Measurements from ENCODE around the gene MAN1C1. TPM values are rescaled to one million over a fixed set of nuclear protein-coding genes. Genes with fewer than 3 reads are reported as not detected.

MAN1C1 gene
- total and polyA plus RNA-seq, 2 donors (not counting 1 experiment from before 2014, with no cell fraction given) = 17.7 to 51.4 TPM

DNA sequence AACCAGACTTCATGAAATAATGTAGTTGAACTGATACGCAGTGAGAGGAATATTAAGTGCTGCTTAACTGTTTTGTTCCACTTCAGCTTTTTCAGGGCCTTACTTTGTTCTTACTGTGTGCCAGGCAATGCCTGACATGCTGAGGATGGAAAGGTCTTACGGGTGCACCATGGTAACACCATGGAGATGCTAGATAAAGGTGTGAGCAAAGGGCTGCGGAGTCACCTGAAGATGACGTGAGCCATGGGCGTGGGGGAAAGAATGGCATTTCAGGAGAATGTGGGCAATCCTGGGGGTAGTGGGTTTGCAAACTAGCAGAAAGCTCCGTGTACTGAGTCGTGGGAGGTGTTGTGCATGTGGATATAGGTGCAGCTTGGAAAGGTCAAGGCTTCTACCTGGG is 27.3 kb downstream of the MAN1C1 start:
- Histone ChIP-seq H4K20me1 (ENCODE audit: control insufficient read depth, extremely low read depth, insufficient read depth, low read length) (no peaks in the 10 kb centered on the region), H3K4me1 (ENCODE audit: control insufficient read depth, extremely low read depth, insufficient read depth, low read length) (peaks cover 5% of the 10 kb centered on the region), H3K9me3 (ENCODE audit: control insufficient read depth, insufficient read depth, low read depth, low read length) (no peaks in the 10 kb centered on the region), H3K9ac (ENCODE audit: insufficient read depth, low read length) (no peak overlapping the region), H3K4me3 (replicated peaks in 1 of 4; ENCODE audit: control extremely low read depth in 1 of 4, insufficient read depth in 1 of 4, low read depth in 3 of 4, low read length in 4 of 4) (no peak overlapping the region), H3K27me3 (ENCODE audit: control insufficient read depth, insufficient read depth, low read length) (no peaks in the 10 kb centered on the region), H3K79me2 (ENCODE audit: control insufficient read depth, insufficient read depth, low read length) (no peaks in the 10 kb centered on the region), H3K36me3 (ENCODE audit: control insufficient read depth, insufficient read depth, low read length) (peaks cover 2% of the 10 kb centered on the region), H2AFZ (ENCODE audit: low read length) (no peak overlapping the region), H3K4me2 (ENCODE audit: extremely low read depth, insufficient read depth, low read length) (no peak overlapping the region), H3K27ac (ENCODE audit: insufficient read depth, low read length) (no peak overlapping the region)
- DNase-seq (ENCODE audit: low read depth in 2 of 2) = no peak
- no peak for TF ChIP-seq EZH2 (IDR thresholded peaks at IDR 0.05; ENCODE audit: low read length, missing control alignments)
- TF ChIP-seq, protein P1, sequence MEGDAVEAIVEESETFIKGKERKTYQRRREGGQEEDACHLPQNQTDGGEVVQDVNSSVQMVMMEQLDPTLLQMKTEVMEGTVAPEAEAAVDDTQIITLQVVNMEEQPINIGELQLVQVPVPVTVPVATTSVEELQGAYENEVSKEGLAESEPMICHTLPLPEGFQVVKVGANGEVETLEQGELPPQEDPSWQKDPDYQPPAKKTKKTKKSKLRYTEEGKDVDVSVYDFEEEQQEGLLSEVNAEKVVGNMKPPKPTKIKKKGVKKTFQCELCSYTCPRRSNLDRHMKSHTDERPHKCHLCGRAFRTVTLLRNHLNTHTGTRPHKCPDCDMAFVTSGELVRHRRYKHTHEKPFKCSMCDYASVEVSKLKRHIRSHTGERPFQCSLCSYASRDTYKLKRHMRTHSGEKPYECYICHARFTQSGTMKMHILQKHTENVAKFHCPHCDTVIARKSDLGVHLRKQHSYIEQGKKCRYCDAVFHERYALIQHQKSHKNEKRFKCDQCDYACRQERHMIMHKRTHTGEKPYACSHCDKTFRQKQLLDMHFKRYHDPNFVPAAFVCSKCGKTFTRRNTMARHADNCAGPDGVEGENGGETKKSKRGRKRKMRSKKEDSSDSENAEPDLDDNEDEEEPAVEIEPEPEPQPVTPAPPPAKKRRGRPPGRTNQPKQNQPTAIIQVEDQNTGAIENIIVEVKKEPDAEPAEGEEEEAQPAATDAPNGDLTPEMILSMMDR (conservative IDR thresholded peaks at IDR 0.05 in 1 of 2, IDR thresholded peaks at IDR 0.05 in 1 of 2; ENCODE audit: low read depth in 1 of 2, low read length in 2 of 2) = no peak

GRCh38 chr1:25644962-25645361 is 28.4 kb downstream of the MAN1C1 start:
- no peaks in the 10 kb centered on the region for H4K20me1 ChIP-seq (ENCODE audit: control insufficient read depth, extremely low read depth, insufficient read depth, low read length)
- no peak overlapping the region for H3K4me3 ChIP-seq (replicated peaks in 1 of 4; ENCODE audit: control extremely low read depth in 1 of 4, insufficient read depth in 1 of 4, low read depth in 3 of 4, low read length in 4 of 4)
- H2AFZ ChIP-seq (ENCODE audit: low read length) = no peak overlapping the region
- TF ChIP-seq, protein P1 (conservative IDR thresholded peaks at IDR 0.05 in 1 of 2, IDR thresholded peaks at IDR 0.05 in 1 of 2; ENCODE audit: low read depth in 1 of 2, low read length in 2 of 2) = no peak
- no peak for TF ChIP-seq EZH2 (IDR thresholded peaks at IDR 0.05; ENCODE audit: low read length, missing control alignments)
- H3K27ac ChIP-seq (ENCODE audit: insufficient read depth, low read length) = no peak overlapping the region
- H3K9ac ChIP-seq (ENCODE audit: insufficient read depth, low read length) = no peak overlapping the region
- no peaks in the 10 kb centered on the region for H3K9me3 ChIP-seq (ENCODE audit: control insufficient read depth, insufficient read depth, low read depth, low read length)
- no peak overlapping the region for H3K4me2 ChIP-seq (ENCODE audit: extremely low read depth, insufficient read depth, low read length)
- peaks cover 2% of the 10 kb centered on the region for H3K36me3 ChIP-seq (ENCODE audit: control insufficient read depth, insufficient read depth, low read length)
- H3K27me3 ChIP-seq (ENCODE audit: control insufficient read depth, insufficient read depth, low read length) = no peaks in the 10 kb centered on the region
- H3K79me2 ChIP-seq (ENCODE audit: control insufficient read depth, insufficient read depth, low read length) = no peaks in the 10 kb centered on the region
- peaks cover 5% of the 10 kb centered on the region for H3K4me1 ChIP-seq (ENCODE audit: control insufficient read depth, extremely low read depth, insufficient read depth, low read length)
- DNase-seq (ENCODE audit: low read depth in 2 of 2) = no peak

GRCh38 chr1:25645637-25646400 is 29.2 kb downstream of the MAN1C1 start:
- Histone ChIP-seq H2AFZ (ENCODE audit: low read length) (no peak overlapping the region), H3K27ac (ENCODE audit: insufficient read depth, low read length) (no peak overlapping the region), H3K4me1 (ENCODE audit: control insufficient read depth, extremely low read depth, insufficient read depth, low read length) (peaks cover 5% of the 10 kb centered on the region), H3K9ac (ENCODE audit: insufficient read depth, low read length) (no peak overlapping the region), H3K79me2 (ENCODE audit: control insufficient read depth, insufficient read depth, low read length) (no peaks in the 10 kb centered on the region), H4K20me1 (ENCODE audit: control insufficient read depth, extremely low read depth, insufficient read depth, low read length) (no peaks in the 10 kb centered on the region), H3K4me3 (replicated peaks in 1 of 4; ENCODE audit: control extremely low read depth in 1 of 4, insufficient read depth in 1 of 4, low read depth in 3 of 4, low read length in 4 of 4) (no peak overlapping the region), H3K9me3 (ENCODE audit: control insufficient read depth, insufficient read depth, low read depth, low read length) (no peaks in the 10 kb centered on the region), H3K36me3 (ENCODE audit: control insufficient read depth, insufficient read depth, low read length) (peaks cover 2% of the 10 kb centered on the region), H3K27me3 (ENCODE audit: control insufficient read depth, insufficient read depth, low read length) (no peaks in the 10 kb centered on the region), H3K4me2 (ENCODE audit: extremely low read depth, insufficient read depth, low read length) (no peak overlapping the region)
- TF ChIP-seq EZH2 (IDR thresholded peaks at IDR 0.05; ENCODE audit: low read length, missing control alignments) = no peak
- TF ChIP-seq, protein P1 (conservative IDR thresholded peaks at IDR 0.05 in 1 of 2, IDR thresholded peaks at IDR 0.05 in 1 of 2; ENCODE audit: low read depth in 1 of 2, low read length in 2 of 2) = no peak
- DNase-seq (ENCODE audit: low read depth in 2 of 2) = no peak

Measured in fibroblast of lung (primary cell).